Heart left ventricle (tissue), 13 donors: ENCODE results near the gene TNFSF11.

Experiments used
- POLR2A ChIP-seq, 2 donors: fragments of 450-650 bp; IDR thresholded peaks; one replicate each; pipeline ENCODE4 v1.6.1; 2017; ENCODE audit warnings: antibody characterized with exemption in 2 of 2, mild to moderate bottlenecking in 2 of 2, moderate library complexity in 2 of 2
- TF ChIP-seq, protein P1 (sequence below), 12 donors: fragments of 200-600 bp; sonication (generic) in 4 of 12; IDR thresholded peaks; one replicate each; pipeline versions ENCODE4 v1.5.0 to v1.8.0; 2018 to 2022; ENCODE audit warnings: antibody characterized with exemption in 12 of 12, mild to moderate bottlenecking in 5 of 12
- donor health status: ischemic (EF 13 %, LVEDD 7.1; RV severe dilation, severe dysfunction).
- donor health status: DM: no; HTN: yes; CAD: no.
- donor health status: DM: no; HTN: no; CAD: no.
- donor health status: ischemic (EF 25% LVEDD 6.9; RV normal size, moderate dysfunction).
- donor health status: ischemic (EF 25% LVEDD 5.7; RV mildly dilated, moderate dysfunction).
- donor health status: ischemic (EF 35%, LVEDD 5.7; RV mildly dilated, moderate dysfunction).
- donor health status: nonischemic (EF 11% LVEDD 7.7; RV severe dilation, severe dysfunction).
- donor health status: DM: yes; HTN: yes; CAD: no.
- donor health status: PGD.
- donor health status: ischemic (EF 29% LVEDD 5.4; RV normal size, mild dysfunction).
- donor health status: nonischemic (EF 23%, LVEDD 6.1; RV moderate dilation, normal function).

DNA sequence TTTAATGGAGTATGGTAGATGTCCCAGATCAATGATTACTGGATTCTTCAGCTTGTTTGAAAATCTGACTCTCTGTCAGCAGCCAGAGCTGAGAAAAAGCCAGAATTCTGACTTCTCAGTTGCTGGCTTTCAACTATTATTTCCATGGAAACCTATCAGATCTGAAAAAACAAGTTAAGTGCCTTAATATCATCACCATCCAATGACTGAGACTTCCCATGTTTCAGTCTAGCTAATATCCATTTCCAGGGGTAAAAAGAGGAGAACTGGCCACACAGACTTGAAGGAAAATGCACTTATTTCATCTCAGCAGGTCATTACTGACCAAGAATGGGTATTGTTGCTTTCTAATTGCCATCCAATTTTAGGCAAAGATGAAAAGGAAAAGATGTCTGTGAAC, 75.2 kb downstream of the TNFSF11 start:
- TF ChIP-seq, protein P1, sequence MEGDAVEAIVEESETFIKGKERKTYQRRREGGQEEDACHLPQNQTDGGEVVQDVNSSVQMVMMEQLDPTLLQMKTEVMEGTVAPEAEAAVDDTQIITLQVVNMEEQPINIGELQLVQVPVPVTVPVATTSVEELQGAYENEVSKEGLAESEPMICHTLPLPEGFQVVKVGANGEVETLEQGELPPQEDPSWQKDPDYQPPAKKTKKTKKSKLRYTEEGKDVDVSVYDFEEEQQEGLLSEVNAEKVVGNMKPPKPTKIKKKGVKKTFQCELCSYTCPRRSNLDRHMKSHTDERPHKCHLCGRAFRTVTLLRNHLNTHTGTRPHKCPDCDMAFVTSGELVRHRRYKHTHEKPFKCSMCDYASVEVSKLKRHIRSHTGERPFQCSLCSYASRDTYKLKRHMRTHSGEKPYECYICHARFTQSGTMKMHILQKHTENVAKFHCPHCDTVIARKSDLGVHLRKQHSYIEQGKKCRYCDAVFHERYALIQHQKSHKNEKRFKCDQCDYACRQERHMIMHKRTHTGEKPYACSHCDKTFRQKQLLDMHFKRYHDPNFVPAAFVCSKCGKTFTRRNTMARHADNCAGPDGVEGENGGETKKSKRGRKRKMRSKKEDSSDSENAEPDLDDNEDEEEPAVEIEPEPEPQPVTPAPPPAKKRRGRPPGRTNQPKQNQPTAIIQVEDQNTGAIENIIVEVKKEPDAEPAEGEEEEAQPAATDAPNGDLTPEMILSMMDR (IDR thresholded peaks at IDR 0.05), result no peak
- TF ChIP-seq POLR2A (IDR thresholded peaks at IDR 0.05), result no peak
